ENCODE measurements around the gene ZNF750.

- no peak for TF ChIP-seq ZNF8 (CRISPR knock-in tag; IDR thresholded peaks at IDR 0.05)
- no peak for TF ChIP-seq BACH2 (CRISPR knock-in tag; IDR thresholded peaks at IDR 0.05; ENCODE audit: borderline replicate concordance)
- no peak for TF ChIP-seq PATZ1 (CRISPR knock-in tag; IDR thresholded peaks at IDR 0.05; ENCODE audit: borderline replicate concordance)
- no peak for TF ChIP-seq OSR1 (CRISPR knock-in tag; IDR thresholded peaks at IDR 0.05)
- TF ChIP-seq CREB5 (CRISPR knock-in tag; IDR thresholded peaks at IDR 0.05; ENCODE audit: low read depth): no peak
- no peak for TF ChIP-seq CSRNP3 (CRISPR knock-in tag; IDR thresholded peaks at IDR 0.05)
- no peak for TF ChIP-seq TSHZ2 (CRISPR knock-in tag; IDR thresholded peaks at IDR 0.05)
- no peak for TF ChIP-seq CSDC2 (CRISPR knock-in tag; IDR thresholded peaks at IDR 0.05)
Measured at GRCh38 chr17:82790391-82790790, 49.4 kb downstream of the ZNF750 start.
